Smooth muscle cell (in vitro differentiated cells): ENCODE data around the gene SSBP1. TPM values are rescaled to one million over a fixed set of nuclear protein-coding genes. Genes with fewer than 3 reads are reported as not detected.
"Not testable (repeated sequence)": the region's sequence is repeated elsewhere in the genome, so short reads cannot be mapped to it uniquely, and the experiment has no call there.

Experiments used
- DNase-seq: peaks from one replicate; lab custom pipeline; 2025; ENCODE audit not compliant: unreplicated experiment; lab: John Stamatoyannopoulos, UW
- H2AFZ ChIP-seq: fragments of 200-600 bp; sonication (generic); 2 replicates; pipeline ENCODE4 v1.6.0; 2016; ENCODE audit warnings: antibody characterized with exemption, low read depth, mild to moderate bottlenecking
- H3F3A ChIP-seq: fragments of 200-600 bp; sonication (generic); 2 replicates; pipeline ENCODE4 v1.6.0; 2017; ENCODE audit warnings: antibody characterized with exemption, low read depth
- H3K27ac ChIP-seq: fragments of 200-600 bp; sonication (generic); 2 replicates; pipeline ENCODE4 v1.5.1; 2016; ENCODE audit warnings: low read depth, mild to moderate bottlenecking
- H3K27me3 ChIP-seq: fragments of 200-600 bp; sonication (generic); 2 replicates; pipeline ENCODE4 v1.6.1; 2016; ENCODE audit warnings: low read depth, mild to moderate bottlenecking
- H3K36me3 ChIP-seq: fragments of 200-600 bp; sonication (generic); 2 replicates; pipeline ENCODE4 v1.5.1; 2016; ENCODE audit warnings: low read depth
- H3K4me1 ChIP-seq: fragments of 200-600 bp; sonication (generic); 2 replicates; pipeline ENCODE4 v1.5.1; 2016; ENCODE audit warnings: low read depth
- H3K4me2 ChIP-seq: fragments of 200-600 bp; sonication (generic); 2 replicates; pipeline ENCODE4 v1.6.0; 2016; ENCODE audit warnings: mild to moderate bottlenecking
- H3K4me3 ChIP-seq: fragments of 200-600 bp; sonication (generic); 2 replicates; pipeline ENCODE4 v1.5.1; 2016; ENCODE audit warnings: mild to moderate bottlenecking
- H3K79me2 ChIP-seq: fragments of 200-600 bp; sonication (generic); 2 replicates; pipeline ENCODE4 v1.6.0; 2016; ENCODE audit warnings: low read depth, mild to moderate bottlenecking
- H3K9ac ChIP-seq: fragments of 200-600 bp; sonication (generic); 2 replicates; pipeline ENCODE4 v1.6.0; 2016; ENCODE audit warnings: low read depth
- H3K9me3 ChIP-seq: fragments of 200-600 bp; sonication (generic); replicated peaks from 2 replicates; pipeline ENCODE4 v1.5.1; 2016; ENCODE audit warnings: low read depth
- H4K20me1 ChIP-seq: fragments of 200-600 bp; sonication (generic); 2 replicates; pipeline ENCODE4 v1.6.0; 2016; ENCODE audit warnings: low read depth
- WGBS: methylation state at CpG from one replicate; pipeline ENCODE4 v1.1.7; 2016; ENCODE audit warnings: low lambda C conversion rate; 5-methylcytosine and 5-hydroxymethylcytosine counted together
- polyA plus RNA-seq: library from polyadenylated mRNA; unstranded; fragments of >200 nt; fragmentation: Nextera tagmentation; extraction: Ambion mirVana; gene quantifications from 2 replicates; pipeline ENCODE4 v1.2.1, GENCODE V29; 2016
- total RNA-seq: library from RNA; depleted of rRNA; stranded (reverse); fragments of >200 nt; gene quantifications from 2 replicates; pipeline ENCODE4 v1.2.3, GENCODE V29; 2014
- TF ChIP-seq, protein P1 (sequence below): fragments of 200-600 bp; sonication (generic); IDR thresholded peaks from 2 replicates; pipeline ENCODE4 v1.5.1; 2017; ENCODE audit warnings: borderline replicate concordance, mild to moderate bottlenecking, antibody characterized with exemption; ENCODE audit not compliant: insufficient read depth, poor library complexity, severe bottlenecking

Gene SSBP1, protein sequence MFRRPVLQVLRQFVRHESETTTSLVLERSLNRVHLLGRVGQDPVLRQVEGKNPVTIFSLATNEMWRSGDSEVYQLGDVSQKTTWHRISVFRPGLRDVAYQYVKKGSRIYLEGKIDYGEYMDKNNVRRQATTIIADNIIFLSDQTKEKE
- total RNA-seq (178 and 255 TPM in 2 replicates), polyA plus RNA-seq (202 and 225 TPM in 2 replicates)

DNA sequence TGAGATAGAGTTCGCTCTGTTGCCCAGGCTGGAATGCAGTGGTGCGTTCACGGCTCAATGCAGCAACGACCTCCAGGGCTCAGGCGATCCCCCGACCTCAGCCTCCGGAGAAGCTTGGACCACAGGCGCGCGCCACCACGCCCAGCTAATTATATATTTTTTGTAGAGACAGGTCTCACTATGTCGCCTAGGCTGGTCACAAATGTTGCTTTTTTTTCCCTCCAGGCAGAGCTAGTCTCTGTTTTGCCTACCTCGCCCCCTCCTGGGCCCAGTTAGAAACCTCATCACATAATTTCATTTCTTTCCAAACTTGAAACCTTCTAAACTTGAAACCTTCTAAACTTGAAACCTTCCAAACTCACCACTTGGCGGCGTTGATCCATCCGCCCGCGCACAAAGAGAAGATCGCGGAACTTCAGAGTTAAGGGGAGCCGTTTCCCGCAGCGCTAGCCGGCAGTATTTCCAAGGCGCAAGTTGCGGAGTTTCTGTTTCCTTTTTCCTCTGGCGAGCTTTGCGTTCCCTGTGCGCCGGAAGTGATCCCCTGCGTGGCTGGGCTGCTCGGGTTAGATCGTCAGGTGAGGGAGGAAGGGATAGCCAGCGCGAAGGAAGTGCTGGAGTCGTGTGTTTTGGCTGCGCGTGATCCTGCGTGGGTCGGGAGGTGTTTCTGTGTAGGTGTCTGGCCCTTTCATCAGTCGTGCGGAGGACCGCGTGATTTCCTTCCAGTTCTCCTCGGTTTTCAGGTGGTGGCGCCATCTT, at the start of gene SSBP1:
Gene SSBP1 (plus strand): TSS at position 523 of the 756 bp plus-strand sequence. CDS start 809 bp downstream, outside the sequence.
- peak within 1 kb of the TSS; percentile 79 for H3K9ac ChIP-seq
- H3K4me1 ChIP-seq: peaks cover 11% of the 10 kb centered on the region
- no peaks in the 10 kb centered on the region for H3K27me3 ChIP-seq
- H3F3A ChIP-seq: no peaks in the 10 kb centered on the region
- TF ChIP-seq, protein P1, sequence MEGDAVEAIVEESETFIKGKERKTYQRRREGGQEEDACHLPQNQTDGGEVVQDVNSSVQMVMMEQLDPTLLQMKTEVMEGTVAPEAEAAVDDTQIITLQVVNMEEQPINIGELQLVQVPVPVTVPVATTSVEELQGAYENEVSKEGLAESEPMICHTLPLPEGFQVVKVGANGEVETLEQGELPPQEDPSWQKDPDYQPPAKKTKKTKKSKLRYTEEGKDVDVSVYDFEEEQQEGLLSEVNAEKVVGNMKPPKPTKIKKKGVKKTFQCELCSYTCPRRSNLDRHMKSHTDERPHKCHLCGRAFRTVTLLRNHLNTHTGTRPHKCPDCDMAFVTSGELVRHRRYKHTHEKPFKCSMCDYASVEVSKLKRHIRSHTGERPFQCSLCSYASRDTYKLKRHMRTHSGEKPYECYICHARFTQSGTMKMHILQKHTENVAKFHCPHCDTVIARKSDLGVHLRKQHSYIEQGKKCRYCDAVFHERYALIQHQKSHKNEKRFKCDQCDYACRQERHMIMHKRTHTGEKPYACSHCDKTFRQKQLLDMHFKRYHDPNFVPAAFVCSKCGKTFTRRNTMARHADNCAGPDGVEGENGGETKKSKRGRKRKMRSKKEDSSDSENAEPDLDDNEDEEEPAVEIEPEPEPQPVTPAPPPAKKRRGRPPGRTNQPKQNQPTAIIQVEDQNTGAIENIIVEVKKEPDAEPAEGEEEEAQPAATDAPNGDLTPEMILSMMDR: peak; percentile 74
- H4K20me1 ChIP-seq: no peaks in the 10 kb centered on the region
- peak within 1 kb of the TSS; percentile 84 for H3K4me3 ChIP-seq
- H3K27ac ChIP-seq: peak within 1 kb of the TSS; percentile 73
- H3K9me3 ChIP-seq: no peaks in the 10 kb centered on the region
- H2AFZ ChIP-seq: peak within 1 kb of the TSS; percentile 92
- peak within 1 kb of the TSS; percentile 90 for H3K4me2 ChIP-seq
- DNase-seq: peak; percentile 52
- H3K36me3 ChIP-seq: no peaks in the 10 kb centered on the region
- H3K79me2 ChIP-seq: peaks cover 28% of the 10 kb centered on the region
- WGBS: 3% methylated on average over 46 of the region's 46 CpGs

DNA sequence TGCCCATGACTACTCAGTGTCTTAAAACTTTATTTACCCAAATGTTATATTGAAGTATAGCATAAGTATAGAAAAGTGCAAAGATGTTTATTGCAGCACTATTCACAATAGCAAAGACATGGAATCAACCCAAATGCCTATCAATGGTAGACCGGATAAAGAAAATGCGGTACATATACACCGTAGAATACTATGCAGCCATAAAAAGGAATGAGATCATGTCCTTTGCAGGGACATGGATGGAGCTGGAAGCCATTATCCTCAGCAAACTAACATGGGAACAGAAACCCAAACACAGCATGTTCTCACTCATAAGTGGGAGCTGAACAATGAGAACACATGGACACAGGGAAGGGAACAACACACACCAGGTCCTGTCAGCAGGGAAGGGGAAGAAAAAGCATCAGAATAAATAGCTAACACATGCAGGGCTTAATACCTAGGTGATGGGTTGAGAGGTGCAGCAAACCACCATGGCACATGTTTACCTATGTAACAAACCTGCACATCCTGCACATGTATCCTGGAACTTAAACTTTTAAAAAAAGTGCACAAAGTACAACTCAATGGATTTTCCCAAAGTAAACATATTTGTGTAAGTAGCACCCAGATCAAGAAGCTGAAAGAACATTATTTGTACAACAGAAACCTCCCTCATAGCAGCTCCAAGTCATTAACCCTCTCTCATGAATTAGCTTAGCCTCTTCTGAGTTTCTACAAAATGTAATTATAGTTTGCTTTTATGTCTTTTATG, 48.9 kb upstream of the SSBP1 start:
- not testable (repeated sequence) for H3K27ac ChIP-seq, H3K4me1 ChIP-seq, H3K27me3 ChIP-seq, H3K9ac ChIP-seq, H3K4me2 ChIP-seq, H3K79me2 ChIP-seq, H3K4me3 ChIP-seq, H3F3A ChIP-seq, H3K36me3 ChIP-seq, H3K9me3 ChIP-seq, DNase-seq, H2AFZ ChIP-seq
- 92% methylated on average over 3 of the region's 3 CpGs for WGBS
- H4K20me1 ChIP-seq: peaks cover 40% of the 10 kb centered on the region

DNA sequence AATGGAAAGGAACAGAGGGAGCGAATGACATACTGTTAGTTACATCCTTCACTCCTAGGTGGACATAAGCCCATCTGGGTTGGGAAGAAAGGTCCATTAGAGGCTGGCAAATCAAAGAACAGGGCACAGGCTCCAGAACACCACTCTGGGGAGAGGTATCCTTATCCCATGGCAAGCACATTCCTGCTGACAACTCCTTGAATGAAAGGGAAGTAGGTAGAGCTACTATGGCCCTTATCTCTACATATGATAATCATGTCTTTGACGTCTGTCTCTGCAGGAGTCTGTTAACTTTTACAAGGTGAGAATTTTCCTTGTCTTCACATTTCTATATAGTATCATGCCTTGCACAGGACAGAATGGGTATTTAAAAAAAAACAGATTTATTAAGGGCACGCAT, 46.6 kb upstream of the SSBP1 start:
- H2AFZ ChIP-seq: no peak overlapping the region
- no peaks in the 10 kb centered on the region for H3F3A ChIP-seq
- no peaks in the 10 kb centered on the region for H3K36me3 ChIP-seq
- no peak for DNase-seq
- TF ChIP-seq, protein P1: no peak
- no peak overlapping the region for H3K4me3 ChIP-seq
- no peaks in the 10 kb centered on the region for H3K4me1 ChIP-seq
- no peaks in the 10 kb centered on the region for H3K27me3 ChIP-seq
- no peak overlapping the region for H3K27ac ChIP-seq
- 73% methylated on average over 3 of the region's 3 CpGs for WGBS
- H3K79me2 ChIP-seq: peaks cover 8% of the 10 kb centered on the region
- H3K9ac ChIP-seq: no peak overlapping the region
- no peak overlapping the region for H3K4me2 ChIP-seq
- peaks cover 61% of the 10 kb centered on the region for H4K20me1 ChIP-seq
- H3K9me3 ChIP-seq: no peaks in the 10 kb centered on the region

DNA sequence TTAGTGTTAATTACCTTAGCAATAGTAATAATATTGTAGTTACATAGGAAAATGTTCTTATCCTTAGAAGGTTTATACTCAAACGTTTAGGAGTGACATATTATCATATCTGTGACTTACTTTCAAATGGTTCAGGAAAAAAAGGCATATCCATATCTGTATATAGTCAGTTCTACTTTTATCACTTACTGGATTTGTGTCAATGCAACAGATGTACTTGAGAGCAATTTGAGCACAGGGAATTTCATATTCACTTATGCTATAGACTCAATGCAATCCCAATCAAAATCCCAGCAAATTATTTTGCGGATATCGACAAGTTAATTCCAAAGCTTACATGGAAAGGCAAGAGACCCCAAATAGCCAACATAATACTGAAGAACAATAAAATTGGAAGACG, 46.2 kb upstream of the SSBP1 start:
- TF ChIP-seq, protein P1: no peak
- no peaks in the 10 kb centered on the region for H3K36me3 ChIP-seq
- H2AFZ ChIP-seq: no peak overlapping the region
- no peak overlapping the region for H3K27ac ChIP-seq
- H3K27me3 ChIP-seq: no peaks in the 10 kb centered on the region
- H3K4me1 ChIP-seq: no peaks in the 10 kb centered on the region
- no peak overlapping the region for H3K9ac ChIP-seq
- no peak overlapping the region for H3K4me3 ChIP-seq
- no peaks in the 10 kb centered on the region for H3F3A ChIP-seq
- H4K20me1 ChIP-seq: peaks cover 62% of the 10 kb centered on the region
- H3K79me2 ChIP-seq: peaks cover 10% of the 10 kb centered on the region
- WGBS: 85% methylated on average over 4 of the region's 4 CpGs
- no peaks in the 10 kb centered on the region for H3K9me3 ChIP-seq
- no peak for DNase-seq
- H3K4me2 ChIP-seq: no peak overlapping the region
